Measurements from ENCODE around the gene MILR1. TPM values are rescaled to one million over a fixed set of nuclear protein-coding genes. Genes with fewer than 3 reads are reported as not detected.
A peak's percentile ranks its signal among the peaks of the same experiment; 100 is the strongest.

Gene MILR1
- total RNA-seq, 4 donors from 2014 or later, result 3.1 to 27.0 (median 6.4) TPM

DNA sequence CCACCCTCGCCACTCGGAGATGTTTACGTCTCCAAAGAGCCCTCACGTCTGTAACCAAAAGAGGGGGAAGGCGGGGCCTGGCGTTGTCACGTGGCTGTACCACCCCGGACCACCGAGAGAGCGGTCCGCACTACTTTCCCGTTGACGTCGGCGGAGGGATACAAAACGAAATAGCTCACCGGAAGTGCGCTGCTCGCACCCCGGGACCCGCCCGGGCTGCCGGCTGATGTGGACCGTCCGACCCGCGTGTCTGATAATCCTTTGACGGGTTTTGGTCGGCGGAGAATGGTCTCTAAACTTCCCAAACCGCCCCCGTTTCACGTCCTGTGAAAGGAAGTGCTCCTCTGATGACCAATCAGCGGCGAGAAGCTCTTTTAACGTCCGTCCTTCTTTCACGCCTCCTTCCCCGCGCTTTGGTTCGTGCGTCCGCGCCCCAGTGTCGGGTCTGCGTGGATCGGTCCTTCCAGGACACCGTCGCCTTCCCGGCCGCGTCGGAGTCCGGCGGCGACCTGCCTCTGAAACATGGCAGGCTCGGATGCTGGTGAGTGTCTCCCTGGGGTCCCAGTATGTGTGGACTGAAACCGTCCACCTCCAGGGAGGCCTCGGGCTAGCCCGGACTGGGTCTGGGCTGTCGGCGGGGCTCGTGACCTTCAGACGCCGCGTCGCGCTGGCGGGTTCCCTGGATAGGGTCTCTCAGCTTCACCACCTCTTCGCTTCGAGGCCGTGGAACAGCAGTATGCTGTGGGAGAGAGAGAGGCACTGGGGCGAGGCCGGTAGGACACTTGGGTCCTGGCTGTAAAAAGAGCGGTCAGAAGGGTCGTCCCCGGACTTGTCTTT is 57.9 kb downstream of the MILR1 start, which contains the start of gene CEP95:
TSS of gene CEP95 (plus strand) at position 402 of the 837 bp plus-strand sequence. CDS start at position 523, 121 bp downstream.
- H3K36me3 ChIP-seq, result peaks cover 12 to 55% (median 39%) of the 10 kb centered on the region in 3 donors
- H3K9me3 ChIP-seq, result no peaks in the 10 kb centered on the region
- TF ChIP-seq, protein P1, sequence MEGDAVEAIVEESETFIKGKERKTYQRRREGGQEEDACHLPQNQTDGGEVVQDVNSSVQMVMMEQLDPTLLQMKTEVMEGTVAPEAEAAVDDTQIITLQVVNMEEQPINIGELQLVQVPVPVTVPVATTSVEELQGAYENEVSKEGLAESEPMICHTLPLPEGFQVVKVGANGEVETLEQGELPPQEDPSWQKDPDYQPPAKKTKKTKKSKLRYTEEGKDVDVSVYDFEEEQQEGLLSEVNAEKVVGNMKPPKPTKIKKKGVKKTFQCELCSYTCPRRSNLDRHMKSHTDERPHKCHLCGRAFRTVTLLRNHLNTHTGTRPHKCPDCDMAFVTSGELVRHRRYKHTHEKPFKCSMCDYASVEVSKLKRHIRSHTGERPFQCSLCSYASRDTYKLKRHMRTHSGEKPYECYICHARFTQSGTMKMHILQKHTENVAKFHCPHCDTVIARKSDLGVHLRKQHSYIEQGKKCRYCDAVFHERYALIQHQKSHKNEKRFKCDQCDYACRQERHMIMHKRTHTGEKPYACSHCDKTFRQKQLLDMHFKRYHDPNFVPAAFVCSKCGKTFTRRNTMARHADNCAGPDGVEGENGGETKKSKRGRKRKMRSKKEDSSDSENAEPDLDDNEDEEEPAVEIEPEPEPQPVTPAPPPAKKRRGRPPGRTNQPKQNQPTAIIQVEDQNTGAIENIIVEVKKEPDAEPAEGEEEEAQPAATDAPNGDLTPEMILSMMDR (IDR thresholded peaks at IDR 0.05), result peak in 2 of 5 experiments; percentile 3 to 34
- TF ChIP-seq EP300 (IDR thresholded peaks at IDR 0.05) (peak; percentile 73 to 92), POLR2A (IDR thresholded peaks at IDR 0.05) (peak; percentile 82 to 88)
- H3K4me3 ChIP-seq, result peak within 1 kb of the TSS; percentile 82 to 99 (median 86)
- peak; percentile 93 to 96 for DNase-seq (ENCODE audit: low spot score in 2 of 2)
- H3K27me3 ChIP-seq, result no peaks in the 10 kb centered on the region
- WGBS, 2 donors, result 1% methylated on average over 62 to 77 of the region's 77 CpGs
- peak within 1 kb of the TSS; percentile 96 to 100 (median 100) for H3K27ac ChIP-seq
- H3K4me1 ChIP-seq, result peaks cover 0 to 59% (median 45%) of the 10 kb centered on the region in 4 donors

DNA sequence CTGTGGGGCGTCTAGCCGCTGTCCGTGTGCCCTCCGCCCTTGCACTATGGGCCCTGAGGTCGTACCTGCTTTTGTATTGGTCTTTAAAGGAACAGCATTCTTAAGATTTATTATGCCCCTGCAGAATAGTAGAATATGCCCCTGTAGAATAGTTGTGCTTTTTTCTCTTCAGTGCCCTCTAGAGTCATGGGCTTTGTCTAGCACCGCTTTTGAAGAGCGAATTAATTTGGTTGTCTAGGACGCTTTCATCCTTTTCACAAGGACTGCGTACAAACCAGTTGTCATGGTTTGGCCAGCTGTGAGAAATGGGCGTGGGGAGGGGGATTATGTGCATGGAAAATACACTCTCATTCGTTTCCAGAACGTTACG is 58.5 kb downstream of the MILR1 start:
- 0% methylated on average over 13 of the region's 13 CpGs for WGBS, 2 donors
- Histone ChIP-seq H3K36me3 (peaks cover 9 to 53% (median 36%) of the 10 kb centered on the region in 3 donors), H3K9me3 (no peaks in the 10 kb centered on the region), H3K4me1 (peaks cover 0 to 53% (median 43%) of the 10 kb centered on the region in 4 donors), H3K4me3 (peak overlapping the region; percentile 82 to 99 (median 86)), H3K27me3 (no peaks in the 10 kb centered on the region), H3K27ac (peak overlapping the region; percentile 96 to 100 (median 100))
- peak in 1 of 2 donors; percentile 26 for DNase-seq (ENCODE audit: low spot score in 2 of 2)
- TF ChIP-seq, protein P1 (IDR thresholded peaks at IDR 0.05), result peak; percentile 9 to 50 (median 32)
- TF ChIP-seq EP300 (IDR thresholded peaks at IDR 0.05), result no peak

DNA sequence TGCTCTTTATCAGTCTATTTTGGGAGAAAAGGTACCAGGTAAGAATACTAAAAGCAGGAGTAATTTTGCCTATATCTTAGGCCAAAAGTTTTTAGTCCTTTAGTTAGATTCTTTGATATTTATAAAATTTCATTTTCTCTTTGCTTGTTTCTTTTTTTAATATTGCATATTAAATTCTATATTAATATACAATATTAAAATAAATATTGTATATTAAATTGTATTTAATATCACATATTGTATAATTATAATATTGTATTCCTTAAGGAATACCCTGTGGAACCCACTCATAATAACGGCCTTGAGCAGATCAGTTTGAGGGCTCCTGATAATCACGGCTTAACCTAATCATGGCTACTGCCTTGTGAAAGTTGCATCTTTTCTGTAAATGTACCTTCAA is 59.8 kb downstream of the MILR1 start:
- H3K4me3 ChIP-seq, result peak overlapping the region in 1 of 4 donors; percentile 3
- DNase-seq (ENCODE audit: low spot score in 2 of 2), result no peak
- no peaks in the 10 kb centered on the region for H3K27me3 ChIP-seq
- WGBS, 2 donors, result 75 to 80% methylated on average over 2 of the region's 2 CpGs
- TF ChIP-seq POLR2A (IDR thresholded peaks at IDR 0.05), result no peak
- no peak for TF ChIP-seq EP300 (IDR thresholded peaks at IDR 0.05)
- TF ChIP-seq, protein P1 (IDR thresholded peaks at IDR 0.05), result no peak
- peaks cover 2 to 44% (median 26%) of the 10 kb centered on the region in 3 donors for H3K36me3 ChIP-seq
- H3K27ac ChIP-seq, result no peak overlapping the region
- H3K4me1 ChIP-seq, result peaks cover 0 to 40% (median 30%) of the 10 kb centered on the region in 4 donors
- H3K9me3 ChIP-seq, result no peaks in the 10 kb centered on the region

DNA sequence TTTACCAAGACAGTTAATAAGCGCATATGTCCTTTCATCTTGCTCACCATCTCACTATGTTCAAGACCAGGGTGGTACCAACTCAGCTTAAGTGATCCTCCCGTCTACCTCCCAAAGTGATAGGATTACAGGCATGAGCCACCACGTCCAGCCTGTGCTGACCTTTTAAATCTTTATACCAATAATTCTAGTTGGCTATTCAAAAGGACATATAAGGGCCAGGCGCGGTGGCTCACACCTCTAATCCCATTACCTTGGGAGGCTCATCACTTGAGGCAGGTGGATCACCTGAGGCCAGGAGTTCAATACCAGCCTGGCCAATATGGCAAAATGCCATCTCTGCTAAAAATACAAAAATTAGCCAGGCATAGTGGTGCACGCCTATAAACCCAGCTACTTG is 60.3 kb downstream of the MILR1 start:
- H3K36me3 ChIP-seq, result peaks cover 2 to 39% (median 21%) of the 10 kb centered on the region in 3 donors
- TF ChIP-seq, protein P1 (IDR thresholded peaks at IDR 0.05), result no peak
- TF ChIP-seq POLR2A (IDR thresholded peaks at IDR 0.05) (no peak), EP300 (IDR thresholded peaks at IDR 0.05) (no peak)
- WGBS, 2 donors, result 79 to 86% methylated on average over 6 of the region's 6 CpGs
- no peaks in the 10 kb centered on the region for H3K27me3 ChIP-seq
- no peak overlapping the region for H3K4me3 ChIP-seq
- no peak for DNase-seq (ENCODE audit: low spot score in 2 of 2)
- peaks cover 0 to 35% (median 25%) of the 10 kb centered on the region in 4 donors for H3K4me1 ChIP-seq
- H3K27ac ChIP-seq, result no peak overlapping the region
- no peaks in the 10 kb centered on the region for H3K9me3 ChIP-seq

DNA sequence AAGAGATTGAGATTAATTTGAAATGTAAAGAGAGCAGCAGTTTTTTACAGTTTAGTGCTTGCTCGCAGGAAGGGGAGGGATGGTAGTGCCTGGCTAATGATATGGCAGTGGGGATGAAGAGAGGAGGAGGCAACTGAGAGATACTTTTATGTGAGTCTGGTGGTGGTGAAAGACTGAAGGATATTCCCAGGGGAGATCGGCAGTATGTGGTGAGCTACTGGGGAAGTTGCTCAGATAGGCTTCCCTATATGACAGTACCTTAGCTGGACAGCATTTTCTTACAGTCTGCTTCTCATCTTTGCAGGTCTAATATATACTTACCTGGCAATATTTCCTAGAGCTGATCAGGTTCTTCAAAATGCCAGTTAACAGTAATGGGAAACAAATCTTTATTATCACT is 66.5 kb downstream of the MILR1 start:
- Histone ChIP-seq H3K27ac (no peak overlapping the region), H3K9me3 (no peaks in the 10 kb centered on the region), H3K27me3 (no peaks in the 10 kb centered on the region), H3K36me3 (peaks cover 0 to 80% (median 25%) of the 10 kb centered on the region in 3 donors), H3K4me1 (peaks cover 0 to under 1% (median 0%) of the 10 kb centered on the region in 4 donors), H3K4me3 (no peak overlapping the region)
- WGBS, 2 donors, result 75 to 90% methylated on average over 2 of the region's 2 CpGs
- TF ChIP-seq, protein P1 (IDR thresholded peaks at IDR 0.05), result no peak
- TF ChIP-seq EP300 (IDR thresholded peaks at IDR 0.05), result no peak
- TF ChIP-seq POLR2A (IDR thresholded peaks at IDR 0.05), result no peak
- DNase-seq (ENCODE audit: low spot score in 2 of 2), result no peak
